SK-N-MC (cell line): ENCODE results near the gene RANBP3L.

Experiments
- DNase-seq: peaks from one replicate; pipeline ENCODE4 v3.0.0-alpha.2; 2011; ENCODE audit warnings: low read depth, low spot score
- H3K27ac ChIP-seq: fragments of 200-600 bp; sonication (generic); 2 replicates; pipeline ENCODE4 v1.5.1; 2016; ENCODE audit warnings: mixed run types
- H3K36me3 ChIP-seq: fragments of 200-600 bp; sonication (generic); 2 replicates; pipeline ENCODE4 v1.6.1; 2017; ENCODE audit warnings: antibody characterized with exemption, low read length, mixed read lengths; ENCODE audit not compliant: insufficient read depth
- H3K4me3 ChIP-seq: fragments of 200-600 bp; sonication (generic); 2 replicates; pipeline ENCODE4 v1.5.1; 2016
- H3K9ac ChIP-seq: fragments of 200-600 bp; sonication (generic); 2 replicates; pipeline ENCODE4 v1.8.0; 2017; ENCODE audit warnings: mixed run types, mixed read lengths; ENCODE audit not compliant: insufficient read length
- H3K9me3 ChIP-seq: fragments of 200-600 bp; sonication (generic); 2 replicates; pipeline ENCODE4 v1.6.1; 2017; ENCODE audit warnings: low read depth, mild to moderate bottlenecking, antibody characterized with exemption, low read length, moderate library complexity, mixed read lengths
- EZH2 ChIP-seq: fragments of 200-600 bp; sonication (generic); IDR thresholded peaks from one replicate; pipeline ENCODE4 v1.6.1; 2017; ENCODE audit warnings: antibody characterized with exemption
- FOXP2 ChIP-seq: optimal IDR thresholded peaks from 2 replicates; pipeline ENCODE3; 2011; ENCODE audit warnings: mild to moderate bottlenecking, moderate library complexity; ENCODE audit not compliant: insufficient read depth; ENCODE audit errors: extremely low read length, control extremely low read depth
- POLR2AphosphoS5 ChIP-seq: IDR thresholded peaks from 2 replicates; pipeline ENCODE4 v1.6.1; 2012; ENCODE audit warnings: mild to moderate bottlenecking, low read depth, low read length, borderline replicate concordance

The RANBP3L gene

GRCh38 chr5:36230151-36230790 is 71.4 kb downstream of the RANBP3L start:
- H3K27ac ChIP-seq = no peak overlapping the region
- peaks cover 11% of the 10 kb centered on the region for H3K36me3 ChIP-seq
- TF ChIP-seq POLR2AphosphoS5 = no peak
- TF ChIP-seq EZH2 = no peak
- no peak for TF ChIP-seq FOXP2
- H3K4me3 ChIP-seq = no peak overlapping the region
- no peaks in the 10 kb centered on the region for H3K9me3 ChIP-seq
- no peak for DNase-seq
- no peak overlapping the region for H3K9ac ChIP-seq

GRCh38 chr5:36228505-36228904 is 73.2 kb downstream of the RANBP3L start:
- no peak for DNase-seq
- H3K9ac ChIP-seq = no peak overlapping the region
- H3K27ac ChIP-seq = no peak overlapping the region
- peaks cover 19% of the 10 kb centered on the region for H3K36me3 ChIP-seq
- H3K9me3 ChIP-seq = no peaks in the 10 kb centered on the region
- H3K4me3 ChIP-seq = no peak overlapping the region
- TF ChIP-seq EZH2 (no peak), FOXP2 (no peak), POLR2AphosphoS5 (no peak)

- no peak for DNase-seq
- 0 out of 2 replicates have a peak overlapping the region, but pooled peaks have one; percentile 27 for H3K27ac ChIP-seq
- no peak for TF ChIP-seq POLR2AphosphoS5
- TF ChIP-seq FOXP2 = no peak
- TF ChIP-seq EZH2 = no peak
- H3K4me3 ChIP-seq = no peak overlapping the region
- H3K36me3 ChIP-seq = peaks cover 19% of the 10 kb centered on the region
- no peak overlapping the region for H3K9ac ChIP-seq
- H3K9me3 ChIP-seq = no peaks in the 10 kb centered on the region
Observed at GRCh38 chr5:36227046-36227445, 74.7 kb downstream of the RANBP3L start.

- Histone ChIP-seq H3K9me3 (no peaks in the 10 kb centered on the region), H3K36me3 (peaks cover 50% of the 10 kb centered on the region), H3K27ac (no peak overlapping the region), H3K9ac (no peak overlapping the region), H3K4me3 (no peak overlapping the region)
- no peak for TF ChIP-seq FOXP2
- TF ChIP-seq EZH2 = no peak
- TF ChIP-seq POLR2AphosphoS5 = no peak
- no peak for DNase-seq
Observed at GRCh38 chr5:36222620-36223019, 79.1 kb downstream of the RANBP3L start.

GRCh38 chr5:36217988-36218387 is 83.7 kb downstream of the RANBP3L start:
- no peak overlapping the region for H3K4me3 ChIP-seq
- H3K9me3 ChIP-seq = no peaks in the 10 kb centered on the region
- H3K9ac ChIP-seq = no peak overlapping the region
- no peak overlapping the region for H3K27ac ChIP-seq
- TF ChIP-seq EZH2 = no peak
- no peak for DNase-seq
- H3K36me3 ChIP-seq = peaks cover 59% of the 10 kb centered on the region

GRCh38 chr5:36217567-36217966 is 84.1 kb downstream of the RANBP3L start:
- DNase-seq = no peak
- no peak overlapping the region for H3K27ac ChIP-seq
- no peak overlapping the region for H3K9ac ChIP-seq
- TF ChIP-seq EZH2 = no peak
- no peak for TF ChIP-seq FOXP2
- no peak for TF ChIP-seq POLR2AphosphoS5
- peaks cover 63% of the 10 kb centered on the region for H3K36me3 ChIP-seq
- no peaks in the 10 kb centered on the region for H3K9me3 ChIP-seq
- no peak overlapping the region for H3K4me3 ChIP-seq

GRCh38 chr5:36215910-36216309 is 85.8 kb downstream of the RANBP3L start:
- no peak for DNase-seq
- no peak overlapping the region for H3K9ac ChIP-seq
- H3K4me3 ChIP-seq = no peak overlapping the region

GRCh38 chr5:36214436-36214835 is 87.3 kb downstream of the RANBP3L start:
- H3K27ac ChIP-seq = no peak overlapping the region
- H3K36me3 ChIP-seq = peaks cover 58% of the 10 kb centered on the region
- no peak for DNase-seq
- no peak overlapping the region for H3K4me3 ChIP-seq
- no peak for TF ChIP-seq EZH2
- TF ChIP-seq FOXP2 = no peak
- TF ChIP-seq POLR2AphosphoS5 = no peak
- no peak overlapping the region for H3K9ac ChIP-seq
- no peaks in the 10 kb centered on the region for H3K9me3 ChIP-seq

More at GRCh38 chr5:36215910-36216309, 85.8 kb downstream of the RANBP3L start:
- Histone ChIP-seq H3K36me3 (peaks cover 64% of the 10 kb centered on the region), H3K27ac (no peak overlapping the region), H3K9me3 (no peaks in the 10 kb centered on the region)
- no peak for TF ChIP-seq POLR2AphosphoS5

GRCh38 chr5:36209664-36210063 is 92.0 kb downstream of the RANBP3L start:
- H3K27ac ChIP-seq = no peak overlapping the region
- H3K36me3 ChIP-seq = peaks cover 43% of the 10 kb centered on the region
- TF ChIP-seq FOXP2 (no peak), POLR2AphosphoS5 (no peak), EZH2 (no peak)
- DNase-seq = no peak
- H3K4me3 ChIP-seq = no peak overlapping the region
- H3K9me3 ChIP-seq = no peaks in the 10 kb centered on the region
- no peak overlapping the region for H3K9ac ChIP-seq
